Duodenal mucosa (tissue), 2 donors: ENCODE results near the gene CENPP.

Source experiments
- H3K27ac ChIP-seq: one replicate; pipeline ENCODE4 v1.7.0; 2013; ENCODE audit warnings: low read depth, low read length
- H3K27me3 ChIP-seq, 2 donors: one replicate each; pipeline ENCODE4 v1.7.0; 2013; ENCODE audit warnings: low read length in 2 of 2, control low read depth in 1 of 2; ENCODE audit not compliant: insufficient read depth in 2 of 2, control insufficient read depth in 1 of 2
- H3K36me3 ChIP-seq, 2 donors: one replicate each; pipeline ENCODE4 v1.7.0; 2013; ENCODE audit warnings: low read length in 2 of 2, control low read depth in 1 of 2; ENCODE audit not compliant: insufficient read depth in 2 of 2, control insufficient read depth in 1 of 2
- H3K4me1 ChIP-seq, 2 donors: one replicate each; pipeline ENCODE4 v1.7.0; 2013; ENCODE audit warnings: low read length in 2 of 2, control low read depth in 1 of 2; ENCODE audit not compliant: insufficient read depth in 2 of 2, control insufficient read depth in 1 of 2
- H3K4me3 ChIP-seq, 2 donors: one replicate each; pipeline ENCODE4 v1.7.0; 2013; ENCODE audit warnings: low read length in 2 of 2, low read depth in 1 of 2
- H3K9ac ChIP-seq, 2 donors: one replicate each; pipeline ENCODE4 v1.7.0; 2013; ENCODE audit warnings: low read length in 2 of 2, low read depth in 1 of 2
- H3K9me3 ChIP-seq, 2 donors: one replicate each; pipeline ENCODE4 v1.7.0; 2013; ENCODE audit warnings: low read length in 2 of 2, control low read depth in 1 of 2; ENCODE audit not compliant: control insufficient read depth in 1 of 2

Gene CENPP

DNA sequence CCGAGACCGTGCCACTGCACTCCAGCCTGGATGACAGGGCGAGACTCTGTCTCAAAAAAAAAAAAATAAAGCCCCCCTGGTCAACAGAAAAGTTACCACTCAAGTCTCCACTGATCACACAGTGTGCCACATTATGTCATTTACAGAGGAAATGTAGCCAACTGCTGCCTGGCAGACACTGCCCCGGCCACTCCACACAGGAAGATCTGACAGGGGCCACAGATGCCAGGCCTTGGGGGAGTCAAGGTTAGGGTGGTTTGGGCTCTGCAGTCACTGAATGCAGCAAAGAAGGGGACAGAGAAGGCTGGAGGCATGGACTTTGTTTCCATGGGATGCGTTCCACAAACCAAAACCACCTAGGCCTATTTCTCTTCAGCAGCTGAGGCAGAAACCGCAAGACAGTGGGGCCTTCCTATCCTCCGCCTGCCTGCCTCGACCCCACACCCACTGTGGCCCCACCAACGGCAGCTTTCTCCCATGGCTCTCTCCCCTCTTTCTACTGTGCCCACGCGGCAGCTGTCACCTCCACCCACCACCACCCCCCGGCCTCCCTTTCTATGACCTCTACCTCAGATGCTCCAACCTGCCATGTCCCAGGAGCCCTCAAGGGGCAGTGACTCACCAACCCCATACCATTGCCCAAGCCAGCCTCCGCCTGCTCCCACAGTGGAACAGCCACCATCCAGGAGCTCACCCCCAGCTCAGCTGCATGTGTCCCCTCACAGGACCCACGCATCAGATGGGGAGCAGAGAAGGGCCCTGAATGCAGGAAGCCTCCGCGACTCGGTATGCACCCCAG lies 331.7 kb downstream of the CENPP start:
- Histone ChIP-seq H3K27me3 (no peaks in the 10 kb centered on the region), H3K27ac (no peak overlapping the region), H3K4me3 (no peak overlapping the region), H3K9ac (no peak overlapping the region), H3K36me3 (peaks cover 10 to 31% of the 10 kb centered on the region in 2 donors), H3K4me1 (peaks cover 5 to 18% of the 10 kb centered on the region in 2 donors), H3K9me3 (no peaks in the 10 kb centered on the region)

DNA sequence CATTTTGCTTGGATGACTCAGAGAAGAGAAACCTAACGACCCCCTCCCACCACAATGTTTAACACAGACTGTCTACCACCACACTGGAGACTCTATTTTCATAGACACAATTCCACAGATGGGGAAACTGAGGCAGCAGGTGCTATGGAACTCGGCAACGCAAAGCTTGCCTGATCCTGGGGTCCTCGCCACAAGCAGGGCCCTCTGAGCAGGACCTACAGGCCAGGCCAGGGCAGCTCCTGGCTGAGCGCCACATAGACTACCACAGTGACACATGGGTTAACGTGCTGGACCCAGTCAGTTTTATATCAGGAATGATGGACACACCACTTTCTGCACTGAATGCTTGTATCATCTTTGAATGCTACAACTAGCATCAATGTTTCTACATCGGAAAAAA lies 332.4 kb downstream of the CENPP start:
- no peak overlapping the region for H3K27ac ChIP-seq
- H3K4me3 ChIP-seq = no peak overlapping the region
- H3K36me3 ChIP-seq = peaks cover 10 to 35% of the 10 kb centered on the region in 2 donors
- H3K4me1 ChIP-seq = peaks cover 5 to 18% of the 10 kb centered on the region in 2 donors
- no peaks in the 10 kb centered on the region for H3K27me3 ChIP-seq
- H3K9ac ChIP-seq = no peak overlapping the region
- no peaks in the 10 kb centered on the region for H3K9me3 ChIP-seq

DNA sequence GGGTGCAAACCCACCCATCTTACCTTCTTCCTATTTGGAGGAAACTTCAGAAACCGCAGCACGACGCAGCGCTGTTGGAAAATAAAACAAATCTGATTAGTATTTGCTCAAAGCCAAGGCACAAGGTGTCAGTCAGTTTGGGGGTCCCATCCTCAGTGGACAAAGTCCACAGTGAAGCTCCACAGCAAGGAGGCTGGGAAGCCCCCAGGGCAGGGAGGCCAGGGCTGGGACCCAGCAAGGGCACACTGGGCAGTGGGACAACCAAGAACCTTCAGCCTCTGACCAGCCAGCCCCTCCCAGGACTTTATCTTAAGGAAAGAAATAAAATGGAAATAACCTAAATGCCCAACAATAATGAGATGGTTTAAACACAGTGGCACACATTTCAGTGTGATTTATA lies 332.9 kb downstream of the CENPP start:
- Histone ChIP-seq H3K9ac (no peak overlapping the region), H3K27ac (no peak overlapping the region), H3K4me1 (peaks cover 5 to 18% of the 10 kb centered on the region in 2 donors), H3K4me3 (no peak overlapping the region), H3K36me3 (peaks cover 10 to 35% of the 10 kb centered on the region in 2 donors), H3K9me3 (no peaks in the 10 kb centered on the region), H3K27me3 (no peaks in the 10 kb centered on the region)

DNA sequence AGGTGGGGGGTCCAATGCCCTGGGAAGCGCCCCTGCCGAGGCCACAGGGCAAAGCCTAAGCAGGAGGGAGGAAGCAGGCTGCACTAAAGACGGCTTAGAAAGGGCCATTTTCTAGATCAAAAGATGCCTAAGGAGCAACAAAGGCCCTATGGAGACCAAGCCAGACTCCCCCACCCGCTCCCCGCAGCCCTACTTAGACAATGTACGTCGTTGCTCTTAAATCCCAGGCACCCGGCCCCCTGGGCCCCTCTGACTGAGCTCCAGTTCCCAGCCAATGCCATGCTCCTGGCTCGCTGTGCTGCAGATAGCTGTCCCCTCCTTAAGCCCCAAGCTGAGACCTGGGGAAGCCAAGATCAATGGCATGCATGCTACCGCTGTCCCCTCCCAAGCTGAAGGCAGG lies 333.8 kb downstream of the CENPP start:
- Histone ChIP-seq H3K4me1 (peaks cover 5 to 18% of the 10 kb centered on the region in 2 donors), H3K9ac (no peak overlapping the region), H3K27me3 (no peaks in the 10 kb centered on the region), H3K9me3 (no peaks in the 10 kb centered on the region), H3K27ac (no peak overlapping the region), H3K4me3 (no peak overlapping the region), H3K36me3 (peaks cover 6 to 32% of the 10 kb centered on the region in 2 donors)

DNA sequence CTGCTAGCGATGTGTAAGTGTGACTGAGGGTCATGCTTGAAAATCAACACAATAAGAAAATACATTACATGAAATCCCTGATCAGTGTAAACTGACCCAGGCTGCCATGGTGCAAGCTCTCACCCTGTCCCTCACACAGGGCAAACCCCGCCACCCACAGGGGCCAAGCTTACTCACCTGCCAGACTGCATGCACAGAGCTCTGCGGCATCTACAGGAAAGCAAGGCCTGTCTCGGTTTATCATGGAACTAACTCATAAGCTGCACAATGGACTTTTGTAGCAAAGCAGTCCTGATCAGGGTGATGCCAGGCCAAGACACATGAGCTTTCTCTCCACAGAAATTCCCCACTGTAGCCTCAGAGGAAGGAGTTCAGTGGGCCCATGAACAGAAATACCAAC lies 334.5 kb downstream of the CENPP start:
- Histone ChIP-seq H3K27me3 (no peaks in the 10 kb centered on the region), H3K9me3 (no peaks in the 10 kb centered on the region), H3K9ac (no peak overlapping the region), H3K4me3 (no peak overlapping the region), H3K4me1 (peaks cover 5 to 13% of the 10 kb centered on the region in 2 donors), H3K27ac (no peak overlapping the region), H3K36me3 (peaks cover 4 to 26% of the 10 kb centered on the region in 2 donors)

DNA sequence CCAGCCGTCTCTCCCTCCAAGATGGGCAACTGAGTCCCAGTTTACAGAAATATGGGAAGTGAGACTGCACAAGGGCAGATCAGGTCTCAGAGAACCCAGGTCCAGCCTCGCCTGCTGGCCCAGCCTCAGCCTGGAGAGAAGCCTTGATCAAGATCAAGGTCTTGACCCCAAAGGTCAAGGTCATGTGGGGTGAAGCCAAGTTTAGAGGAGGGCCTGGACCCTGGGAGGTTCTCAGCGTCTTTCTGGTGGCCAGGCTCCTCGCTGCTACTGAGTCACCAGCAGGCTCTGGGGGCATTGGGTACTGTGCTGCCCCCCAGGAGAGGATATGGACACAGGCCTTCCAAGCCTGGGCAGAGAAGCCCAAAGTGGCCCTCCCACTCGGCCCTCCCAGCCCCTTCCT lies 335.4 kb downstream of the CENPP start:
- Histone ChIP-seq H3K36me3 (peaks cover 0 to 25% of the 10 kb centered on the region in 2 donors), H3K4me1 (peaks cover under 1 to 5% of the 10 kb centered on the region in 2 donors), H3K4me3 (no peak overlapping the region), H3K9me3 (no peaks in the 10 kb centered on the region), H3K27ac (no peak overlapping the region), H3K27me3 (no peaks in the 10 kb centered on the region), H3K9ac (no peak overlapping the region)

DNA sequence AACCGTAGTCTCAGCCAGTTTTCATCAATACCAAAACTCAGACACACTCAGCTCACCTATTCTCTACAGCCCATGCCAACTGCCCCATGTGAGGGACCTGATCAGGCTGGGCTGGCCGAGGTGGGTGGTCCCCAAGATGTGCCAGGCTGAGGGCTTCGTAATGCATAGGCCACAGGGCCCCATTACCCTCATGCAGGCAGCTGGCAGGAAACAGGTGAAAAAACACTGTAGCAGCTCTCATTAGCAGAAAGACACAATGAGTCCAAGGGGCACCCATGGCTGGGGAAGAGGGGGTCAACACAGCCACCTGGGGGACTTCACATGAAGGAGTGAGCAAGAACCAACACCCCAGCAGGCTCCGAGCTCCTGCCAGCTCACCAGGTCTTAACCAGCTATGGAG lies 336.0 kb downstream of the CENPP start:
- H3K9ac ChIP-seq = no peak overlapping the region
- no peaks in the 10 kb centered on the region for H3K4me1 ChIP-seq
- peaks cover 0 to 28% of the 10 kb centered on the region in 2 donors for H3K36me3 ChIP-seq
- H3K4me3 ChIP-seq = no peak overlapping the region
- H3K27ac ChIP-seq = no peak overlapping the region
- H3K9me3 ChIP-seq = no peaks in the 10 kb centered on the region
- no peaks in the 10 kb centered on the region for H3K27me3 ChIP-seq

DNA sequence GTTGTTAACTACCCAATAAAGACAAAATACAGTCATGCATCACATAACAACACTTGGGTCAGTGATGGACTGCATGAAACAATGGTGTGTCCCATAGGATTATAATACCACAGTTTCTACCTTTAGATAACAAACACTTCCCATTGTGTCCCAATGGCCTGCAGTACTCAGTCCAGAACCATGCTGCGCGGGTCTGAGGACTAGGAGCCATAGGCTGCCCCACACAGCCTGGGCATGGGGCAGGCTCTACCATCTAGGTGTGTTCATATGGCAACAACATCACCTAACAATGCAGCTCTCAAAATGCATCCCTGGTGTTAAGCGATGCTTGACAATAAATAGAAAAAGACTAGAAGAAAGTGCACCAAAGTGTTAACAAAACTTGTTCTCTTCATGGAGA lies 337.4 kb downstream of the CENPP start:
- Histone ChIP-seq H3K36me3 (peaks cover 0 to 20% of the 10 kb centered on the region in 2 donors), H3K27me3 (no peaks in the 10 kb centered on the region), H3K4me1 (no peaks in the 10 kb centered on the region), H3K9ac (no peak overlapping the region), H3K9me3 (no peaks in the 10 kb centered on the region), H3K27ac (no peak overlapping the region), H3K4me3 (no peak overlapping the region)

DNA sequence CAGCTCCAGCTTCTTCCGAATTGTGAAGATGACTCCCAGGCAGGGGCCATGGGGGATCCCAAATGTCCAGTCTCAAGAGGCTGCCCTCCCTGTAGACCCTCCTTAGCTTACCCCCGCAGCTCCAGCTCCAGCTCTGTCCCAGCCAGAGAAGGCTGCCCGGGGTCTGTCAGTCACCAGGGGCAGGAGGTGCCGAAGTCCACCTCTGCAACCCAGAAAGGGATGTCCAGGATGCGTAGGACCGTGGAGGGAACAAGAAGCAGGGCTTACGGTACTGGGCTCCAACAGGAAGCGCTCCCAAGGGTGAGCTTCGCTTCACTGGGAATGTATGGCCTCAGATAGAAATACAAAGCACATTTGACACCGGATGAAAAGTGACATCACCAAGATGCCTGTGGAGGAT lies 338.2 kb downstream of the CENPP start:
- no peak overlapping the region for H3K9ac ChIP-seq
- peaks cover 0 to 7% of the 10 kb centered on the region in 2 donors for H3K4me1 ChIP-seq
- no peak overlapping the region for H3K4me3 ChIP-seq
- no peaks in the 10 kb centered on the region for H3K27me3 ChIP-seq
- peaks cover 0 to 18% of the 10 kb centered on the region in 2 donors for H3K36me3 ChIP-seq
- H3K9me3 ChIP-seq = no peaks in the 10 kb centered on the region
- no peak overlapping the region for H3K27ac ChIP-seq

DNA sequence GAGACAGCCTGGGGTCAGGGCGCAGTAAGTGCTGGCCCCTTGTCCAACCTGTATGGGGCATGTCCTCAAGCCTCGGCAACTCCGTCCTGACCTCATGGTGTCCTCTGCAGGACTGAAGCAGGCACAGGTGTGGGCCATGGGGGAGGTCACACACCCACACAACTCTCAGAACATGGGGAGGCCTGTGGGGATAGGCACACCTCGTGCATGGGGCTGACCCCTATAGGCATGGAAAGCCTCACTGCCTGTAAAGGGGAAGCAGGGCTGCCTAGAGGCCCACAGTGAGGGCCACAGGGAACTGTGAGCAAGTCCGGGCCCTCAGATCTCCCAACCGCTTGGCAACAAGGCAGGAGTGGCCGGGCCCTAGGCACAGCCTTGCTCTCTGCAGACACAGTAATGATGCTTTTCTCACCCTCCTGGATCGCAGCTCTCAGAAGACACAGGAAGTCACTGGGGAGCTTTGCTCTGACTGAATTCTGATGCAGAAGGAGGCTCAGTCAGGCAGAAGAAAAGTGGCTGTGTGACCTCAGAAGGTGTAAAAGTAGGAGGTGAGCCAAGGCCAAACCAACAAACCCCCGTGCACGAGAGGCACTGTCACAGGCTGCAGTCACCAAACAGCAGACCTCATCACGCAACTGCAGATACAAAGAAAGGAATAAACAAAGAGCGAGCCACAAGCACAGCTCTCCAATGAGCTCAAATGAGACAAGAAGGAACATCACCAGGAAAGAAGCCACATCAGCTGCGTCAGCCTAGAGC lies 338.8 kb downstream of the CENPP start:
- Histone ChIP-seq H3K4me1 (peaks cover 0 to 7% of the 10 kb centered on the region in 2 donors), H3K9me3 (no peaks in the 10 kb centered on the region), H3K36me3 (peaks cover 0 to 18% of the 10 kb centered on the region in 2 donors), H3K9ac (no peak overlapping the region), H3K27me3 (no peaks in the 10 kb centered on the region), H3K27ac (no peak overlapping the region), H3K4me3 (no peak overlapping the region)
